H1 (cell line): ENCODE measurements around the gene ARSI. TPM values are rescaled to one million over a fixed set of nuclear protein-coding genes. Genes with fewer than 3 reads are reported as not detected.

Experiments
- CTCF ChIA-PET: fragments of 300-600 bp; sonication (Branson Sonifier 250); formaldehyde crosslinking; loops from one replicate; lab custom pipeline; 2021; ENCODE audit not compliant: partially characterized antibody; lab: Charles Lee
- POLR2A ChIA-PET: fragments of 300-600 bp; sonication (Branson Sonifier 250); formaldehyde crosslinking; loops from one replicate; lab custom pipeline; 2021; ENCODE audit warnings: inconsistent platforms; ENCODE audit not compliant: partially characterized antibody; lab: Charles Lee
- DNase-seq, 2 experiments: peaks; one replicate each; pipeline versions ENCODE4 v3.0.0 to v3.0.0-alpha.2; 2010 to 2022; ENCODE audit warnings: low spot score in 2 of 2, low read depth in 1 of 2, mixed read lengths in 1 of 2
- FAIRE-seq: peaks from 2 replicates; lab custom pipeline; 2011; peaks lifted over from hg19 to GRCh38; lab: Jason Lieb, UNC
- H2AFZ ChIP-seq: 2 replicates; pipeline ENCODE4 v1.8.1; 2012; ENCODE audit warnings: low read length, inconsistent platforms
- H2AK5ac ChIP-seq: 2 replicates; pipeline ENCODE4 v1.6.1; 2013; ENCODE audit warnings: low read depth, low read length
- H2BK120ac ChIP-seq: replicated peaks from 2 replicates; pipeline ENCODE3; 2013; ENCODE audit warnings: low read depth, low read length, inconsistent platforms
- H2BK12ac ChIP-seq: 2 replicates; pipeline ENCODE4 v1.6.1; 2013; ENCODE audit warnings: low read depth, low read length
- H2BK15ac ChIP-seq: 2 replicates; pipeline ENCODE4 v1.6.1; 2013; ENCODE audit warnings: low read length
- H2BK20ac ChIP-seq: 2 replicates; pipeline ENCODE4 v1.6.1; 2013; ENCODE audit warnings: low read length
- H2BK5ac ChIP-seq: 2 replicates; pipeline ENCODE4 v1.6.1; 2013; ENCODE audit warnings: low read depth, low read length
- H3K14ac ChIP-seq: 2 replicates; pipeline ENCODE4 v1.6.1; 2013; ENCODE audit warnings: inconsistent platforms; ENCODE audit not compliant: insufficient read length
- H3K18ac ChIP-seq: 2 replicates; pipeline ENCODE4 v1.6.1; 2013; ENCODE audit warnings: low read length; ENCODE audit errors: extremely low read depth
- H3K23ac ChIP-seq: 2 replicates; pipeline ENCODE4 v1.6.1; 2013; ENCODE audit warnings: inconsistent platforms; ENCODE audit not compliant: insufficient read length
- H3K23me2 ChIP-seq: 2 replicates; pipeline ENCODE4 v1.6.1; 2013; ENCODE audit warnings: low read depth, low read length
- H3K27ac ChIP-seq: 2 replicates; pipeline ENCODE4 v1.6.1; 2011; ENCODE audit warnings: low read depth, low read length, inconsistent platforms
- H3K27me3 ChIP-seq, 4 experiments: replicated peaks in 1 of 4; 1 replicate in 1 of 4; 2 replicates in 3 of 4; pipeline versions ENCODE4 v1.6.1 to v1.8.1; 2011 to 2013; ENCODE audit warnings: low read length in 3 of 4, mild to moderate bottlenecking in 3 of 4, inconsistent platforms in 2 of 4, mixed read lengths in 2 of 4, moderate library complexity in 1 of 4; ENCODE audit not compliant: control insufficient read depth in 3 of 4, insufficient read depth in 3 of 4; ENCODE audit errors: extremely low read depth in 1 of 4
- H3K36me3 ChIP-seq, 4 experiments: 2 replicates each; pipeline versions ENCODE4 v1.6.1 to v1.8.1; 2011 to 2013; ENCODE audit warnings: mild to moderate bottlenecking in 4 of 4, low read length in 3 of 4, moderate library complexity in 2 of 4, control low read depth in 1 of 4, inconsistent platforms in 1 of 4; ENCODE audit not compliant: insufficient read depth in 4 of 4, control insufficient read depth in 2 of 4
- H3K4ac ChIP-seq: replicated peaks from 2 replicates; pipeline ENCODE3; 2013; ENCODE audit warnings: low read length, low read depth, mixed read lengths, inconsistent platforms; ENCODE audit not compliant: insufficient read length
- H3K4me1 ChIP-seq, 4 experiments: replicated peaks in 1 of 4; 1 replicate in 1 of 4; 2 replicates in 3 of 4; pipeline versions ENCODE4 v1.6.1 to v1.8.1; 2011 to 2013; ENCODE audit warnings: low read length in 3 of 4, inconsistent platforms in 2 of 4, mixed read lengths in 1 of 4; ENCODE audit not compliant: insufficient read depth in 4 of 4, control insufficient read depth in 3 of 4
- H3K4me2 ChIP-seq, 2 experiments: 2 replicates each; pipeline versions ENCODE4 v1.6.1 to v1.8.1; 2011 to 2013; ENCODE audit warnings: low read depth in 2 of 2, low read length in 2 of 2, control low read depth in 1 of 2, inconsistent platforms in 1 of 2, mild to moderate bottlenecking in 1 of 2; ENCODE audit not compliant: insufficient read depth in 1 of 2
- H3K4me3 ChIP-seq, 4 experiments: fragments of 200-600, 300-600 bp in 1 of 4; sonication (generic), shearing (Covaris generic), sonication (Bioruptor Twin) in 1 of 4; 2 replicates each; pipeline versions ENCODE4 v1.5.1 to v1.8.1; 2011 to 2016; ENCODE audit warnings: low read length in 4 of 4, low read depth in 3 of 4, control low read depth in 2 of 4, inconsistent platforms in 2 of 4, mild to moderate bottlenecking in 2 of 4, mixed read lengths in 1 of 4, moderate library complexity in 1 of 4; ENCODE audit not compliant: insufficient read depth in 2 of 4; ENCODE audit errors: extremely low read depth in 1 of 4
- H3K56ac ChIP-seq: replicated peaks from 2 replicates; pipeline ENCODE3; 2013; ENCODE audit warnings: low read depth, mild to moderate bottlenecking, mixed read lengths, low read length, inconsistent platforms; ENCODE audit not compliant: insufficient read length
- H3K79me1 ChIP-seq: 2 replicates; pipeline ENCODE4 v1.6.1; 2013; ENCODE audit warnings: low read depth, low read length, control low read depth
- H3K79me2 ChIP-seq, 2 experiments: 2 replicates each; pipeline versions ENCODE4 v1.6.1 to v1.8.1; 2012 to 2013; ENCODE audit warnings: low read length in 2 of 2, mild to moderate bottlenecking in 2 of 2, inconsistent platforms in 1 of 2; ENCODE audit not compliant: insufficient read depth in 2 of 2, control insufficient read depth in 1 of 2
- H3K9ac ChIP-seq, 4 experiments: replicated peaks in 1 of 4; 1 replicate in 1 of 4; 2 replicates in 3 of 4; pipeline versions ENCODE4 v1.6.1 to v1.8.1; 2011 to 2013; ENCODE audit warnings: low read depth in 3 of 4, low read length in 3 of 4, control low read depth in 2 of 4, mild to moderate bottlenecking in 2 of 4, moderate library complexity in 2 of 4, inconsistent platforms in 1 of 4; ENCODE audit errors: extremely low read depth in 1 of 4
- H3K9me3 ChIP-seq, 2 experiments: 2 replicates each; pipeline versions ENCODE4 v1.6.1 to v1.8.1; 2012 to 2013; ENCODE audit warnings: mild to moderate bottlenecking in 2 of 2, moderate library complexity in 2 of 2, control low read depth in 1 of 2, inconsistent platforms in 1 of 2, low read depth in 1 of 2, low read length in 1 of 2, mixed read lengths in 1 of 2; ENCODE audit not compliant: insufficient read depth in 2 of 2
- H4K20me1 ChIP-seq, 2 experiments: replicated peaks in 1 of 2; 2 replicates each; pipeline versions ENCODE3 to v1.8.1; 2011 to 2013; ENCODE audit warnings: inconsistent platforms in 2 of 2, low read length in 2 of 2, mild to moderate bottlenecking in 1 of 2; ENCODE audit not compliant: insufficient read depth in 2 of 2, control insufficient read depth in 1 of 2
- H4K5ac ChIP-seq: 2 replicates; pipeline ENCODE4 v1.6.1; 2013; ENCODE audit warnings: low read length, low read depth, mixed read lengths, inconsistent platforms; ENCODE audit not compliant: insufficient read length
- H4K8ac ChIP-seq: 2 replicates; pipeline ENCODE4 v1.8.0; 2013; ENCODE audit warnings: mild to moderate bottlenecking, moderate library complexity, low read length, inconsistent platforms; ENCODE audit not compliant: insufficient read depth; ENCODE audit errors: extremely low read depth
- H4K91ac ChIP-seq: replicated peaks from 2 replicates; pipeline ENCODE3; 2013; ENCODE audit warnings: low read length, mixed read lengths, inconsistent platforms; ENCODE audit not compliant: insufficient read length
- BCL11A ChIP-seq, 2 experiments: IDR thresholded peaks; one replicate each; pipeline ENCODE4 v1.6.1; 2011; ENCODE audit warnings: low read depth in 2 of 2, low read length in 2 of 2, mild to moderate bottlenecking in 2 of 2
- CBX8 ChIP-seq: fragments of 300-800, 300-1000 bp; sonication (generic); IDR thresholded peaks from 2 replicates; pipeline ENCODE4 v1.7.1; 2016; ENCODE audit warnings: low read depth, low read length, borderline replicate concordance
- CREB1 ChIP-seq: IDR thresholded peaks from 2 replicates; pipeline ENCODE4 v1.6.1; 2012; ENCODE audit warnings: inconsistent platforms
- E2F6 ChIP-seq: IDR thresholded peaks from 2 replicates; pipeline ENCODE4 v1.6.1; 2012; ENCODE audit warnings: inconsistent platforms
- HDAC2 ChIP-seq, 2 experiments: fragments of 300-600 bp in 1 of 2; sonication (generic) in 1 of 2; IDR thresholded peaks; 2 replicates each; pipeline ENCODE4 v1.6.1; 2011 to 2012; ENCODE audit warnings: low read depth in 2 of 2, low read length in 2 of 2, mild to moderate bottlenecking in 2 of 2, moderate library complexity in 2 of 2, borderline replicate concordance in 1 of 2, inconsistent platforms in 1 of 2
- HDAC6 ChIP-seq: IDR thresholded peaks from one replicate; pipeline ENCODE4 v1.7.1; 2012; ENCODE audit warnings: low read depth, mild to moderate bottlenecking, inconsistent platforms, low read length, moderate library complexity
- MAFK ChIP-seq: IDR thresholded peaks from 2 replicates; pipeline ENCODE4 v1.6.1; 2012; ENCODE audit warnings: low read depth, mild to moderate bottlenecking, improper control_type of control experiment, low read length
- RNF2 ChIP-seq: fragments of 200-900, 300-1000 bp; sonication (generic); IDR thresholded peaks from 2 replicates; pipeline ENCODE4 v1.7.1; 2016; ENCODE audit warnings: borderline replicate concordance, low read depth, mild to moderate bottlenecking, antibody characterized with exemption, low read length; ENCODE audit not compliant: poor library complexity, severe bottlenecking; ENCODE audit errors: missing control alignments
- SP2 ChIP-seq: IDR thresholded peaks from 2 replicates; pipeline ENCODE4 v1.6.1; 2012; ENCODE audit warnings: mild to moderate bottlenecking, low read length, inconsistent platforms
- TBP ChIP-seq: IDR thresholded peaks from 2 replicates; pipeline ENCODE4 v1.6.1; 2011; ENCODE audit warnings: low read depth, low read length, improper control_type of control experiment
- TEAD4 ChIP-seq: IDR thresholded peaks from 2 replicates; pipeline ENCODE4 v1.6.1; 2012; ENCODE audit warnings: low read depth, low read length, inconsistent platforms, mixed read lengths
- USF2 ChIP-seq: IDR thresholded peaks from 2 replicates; pipeline ENCODE4 v1.6.1; 2011; ENCODE audit warnings: low read length, improper control_type of control experiment
- WGBS, 2 experiments: shearing (Covaris generic) in 1 of 2; methylation state at CpG; one replicate each; pipeline versions ENCODE4 v1.1.6 to v1.1.7; 2013 to 2015; ENCODE audit warnings: low lambda C conversion rate in 2 of 2, mixed read lengths in 2 of 2, inconsistent platforms in 1 of 2, low coverage in 1 of 2, missing lambda C conversion rate in 1 of 2; ENCODE audit not compliant: insufficient replicate concordance in 2 of 2, insufficient coverage in 1 of 2, insufficient read length in 1 of 2; ENCODE audit errors: extremely low coverage in 1 of 2, missing lambda C conversion rate in 1 of 2; 5-methylcytosine and 5-hydroxymethylcytosine counted together
- polyA plus RNA-seq, 7 experiments: library from polyadenylated mRNA; depleted of rRNA in 3 of 7; stranded (reverse) in 5 of 7; unstranded in 2 of 7; fragments of >200 nt in 5 of 7; fragments of 200-250 nt in 2 of 7; gene quantifications; 1 replicate in 5 of 7; 2 replicates in 1 of 7; 4 replicates in 1 of 7; pipeline versions ENCODE4 v1.2.1 to v1.2.3, GENCODE V29; 2011 to 2013; ENCODE audit warnings: missing spikeins in 2 of 7, mixed read lengths in 2 of 7
- total RNA-seq: library from RNA; stranded (reverse); fragmentation: NEBNext Ultra II Directional; extraction: Animal tissue kit (Norgen Biotek cat#: 25700); gene quantifications from 2 replicates; pipeline ENCODE4 v1.2.1, GENCODE V29; 2021

ARSI gene
- total and polyA plus RNA-seq, 2 of the 8 experiments (the other 6 are each of a cell fraction or from before 2014, with no cell fraction given) = 4.5 to 6.7 TPM

- Histone ChIP-seq H2BK5ac (no peak overlapping the region), H3K23me2 (no peaks in the 10 kb centered on the region), H4K91ac (no peak overlapping the region), H4K5ac (no peak overlapping the region), H2BK120ac (no peak overlapping the region), H3K56ac (no peak overlapping the region), H3K27me3 (no peaks in the 10 kb centered on the region), H2AK5ac (no peak overlapping the region), H3K9ac (no peak overlapping the region), H2AFZ (no peak overlapping the region), H3K4me1 (peaks cover 0 to 6% (median 0%) of the 10 kb centered on the region in 4 experiments; a peak in 4 of 7 replicates), H3K4me3 (no peak overlapping the region), H3K23ac (no peak overlapping the region), H2BK15ac (no peak overlapping the region), H4K20me1 (no peaks in the 10 kb centered on the region), H3K36me3 (no peaks in the 10 kb centered on the region), H2BK12ac (no peak overlapping the region), H3K14ac (no peak overlapping the region), H3K18ac (no peak overlapping the region), H4K8ac (no peak overlapping the region), H3K79me2 (no peaks in the 10 kb centered on the region), H3K79me1 (no peaks in the 10 kb centered on the region), H3K4me2 (no peak overlapping the region), H3K4ac (no peak overlapping the region), H2BK20ac (no peak overlapping the region), H3K9me3 (no peaks in the 10 kb centered on the region), H3K27ac (no peak overlapping the region)
- 89% methylated on average over 9 of the region's 9 CpGs; no CpG with 5 or more reads in 1 of the 2 experiments for WGBS, 2 experiments
- no peak for FAIRE-seq
- POLR2A ChIA-PET = interaction anchor here (1.3 kb wide), 1 partner anchor 11 kb away, joined by 6 read pairs; the partner anchor contains the start of gene TCOF1
- CTCF ChIA-PET = interaction anchor here (0.7 to 9.1 kb wide), 5 partner anchors 14 to 233 kb away, joined by 3 to 126 read pairs (median 4); partner anchors contain the start of gene ARSI
- no peak for DNase-seq
- TF ChIP-seq MAFK (no peak), HDAC6 (no peak), CREB1 (no peak), BCL11A (IDR thresholded peaks at IDR 0.05; ENCODE audit: low read depth in 2 of 2, low read length in 2 of 2) (no peak), TBP (no peak), HDAC2 (IDR thresholded peaks at IDR 0.05; ENCODE audit: borderline replicate concordance in 1 of 2, low read depth in 2 of 2, low read length in 2 of 2) (no peak), SP2 (no peak), TEAD4 (no peak), E2F6 (no peak), USF2 (no peak), CBX8 (no peak), RNF2 (no peak)
Measured at GRCh38 chr5:150347451-150347850, 44.7 kb upstream of the ARSI start.
